ENCODE results near the gene C5AR1. TPM values are rescaled to one million over a fixed set of nuclear protein-coding genes. Genes with fewer than 3 reads are reported as not detected.
"Not testable (repeated sequence)": the region's sequence is repeated elsewhere in the genome, so short reads cannot be mapped to it uniquely, and the experiment has no call there.

The C5AR1 gene
- total RNA-seq, 2 donors from 2014 or later: 1.6 to 4.6 TPM

- Histone ChIP-seq H3K4me3 (no peak overlapping the region), H3K9me3 (no peaks in the 10 kb centered on the region), H3K27me3 (replicated peaks; ENCODE audit: insufficient read depth) (no peaks in the 10 kb centered on the region), H3K4me1 (replicated peaks) (no peaks in the 10 kb centered on the region), H3K36me3 (no peaks in the 10 kb centered on the region), H3K27ac (no peak overlapping the region)
- intact Hi-C loops (cut with DNase I): loop anchor here (10.0 kb wide), 2 partner anchors 129 to 409 kb away; no protein-coding TSS in a partner anchor
- peak; percentile 75 for DNase-seq (ENCODE audit: low spot score)
- WGBS: 28% methylated on average over 12 of the region's 12 CpGs
- TF ChIP-seq POLR2AphosphoS5 (IDR thresholded peaks at IDR 0.05) (peak; percentile 14), POLR2A (IDR thresholded peaks at IDR 0.05) (no peak)
- TF ChIP-seq, protein P1, sequence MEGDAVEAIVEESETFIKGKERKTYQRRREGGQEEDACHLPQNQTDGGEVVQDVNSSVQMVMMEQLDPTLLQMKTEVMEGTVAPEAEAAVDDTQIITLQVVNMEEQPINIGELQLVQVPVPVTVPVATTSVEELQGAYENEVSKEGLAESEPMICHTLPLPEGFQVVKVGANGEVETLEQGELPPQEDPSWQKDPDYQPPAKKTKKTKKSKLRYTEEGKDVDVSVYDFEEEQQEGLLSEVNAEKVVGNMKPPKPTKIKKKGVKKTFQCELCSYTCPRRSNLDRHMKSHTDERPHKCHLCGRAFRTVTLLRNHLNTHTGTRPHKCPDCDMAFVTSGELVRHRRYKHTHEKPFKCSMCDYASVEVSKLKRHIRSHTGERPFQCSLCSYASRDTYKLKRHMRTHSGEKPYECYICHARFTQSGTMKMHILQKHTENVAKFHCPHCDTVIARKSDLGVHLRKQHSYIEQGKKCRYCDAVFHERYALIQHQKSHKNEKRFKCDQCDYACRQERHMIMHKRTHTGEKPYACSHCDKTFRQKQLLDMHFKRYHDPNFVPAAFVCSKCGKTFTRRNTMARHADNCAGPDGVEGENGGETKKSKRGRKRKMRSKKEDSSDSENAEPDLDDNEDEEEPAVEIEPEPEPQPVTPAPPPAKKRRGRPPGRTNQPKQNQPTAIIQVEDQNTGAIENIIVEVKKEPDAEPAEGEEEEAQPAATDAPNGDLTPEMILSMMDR (IDR thresholded peaks at IDR 0.05): peak; percentile 23 to 81 (median 67)
Measured at GRCh38 chr19:47296036-47296435, 13.6 kb upstream of the C5AR1 start.

- DNase-seq (ENCODE audit: low spot score); H3K27me3 ChIP-seq (replicated peaks; ENCODE audit: insufficient read depth); intact Hi-C loops (cut with DNase I); H3K4me3 ChIP-seq; H3K27ac ChIP-seq; H3K9me3 ChIP-seq; H3K36me3 ChIP-seq; H3K4me1 ChIP-seq (replicated peaks): not testable (repeated sequence)
- 92% methylated on average over 14 of the region's 14 CpGs for WGBS
Measured at GRCh38 chr19:47300867-47301266, 8.8 kb upstream of the C5AR1 start.

- TF ChIP-seq POLR2A (IDR thresholded peaks at IDR 0.05) (no peak), POLR2AphosphoS5 (IDR thresholded peaks at IDR 0.05) (no peak)
- TF ChIP-seq, protein P1 (IDR thresholded peaks at IDR 0.05): no peak
- Histone ChIP-seq H3K9me3 (no peaks in the 10 kb centered on the region), H3K36me3 (no peaks in the 10 kb centered on the region), H3K4me3 (no peak overlapping the region), H3K4me1 (replicated peaks) (no peaks in the 10 kb centered on the region), H3K27me3 (replicated peaks; ENCODE audit: insufficient read depth) (no peaks in the 10 kb centered on the region), H3K27ac (no peak overlapping the region)
- WGBS: 93% methylated on average over 10 of the region's 10 CpGs
- intact Hi-C loops (cut with DNase I): no loop called here
- DNase-seq (ENCODE audit: low spot score): no peak
Measured at GRCh38 chr19:47302249-47302648, 7.4 kb upstream of the C5AR1 start.

DNA sequence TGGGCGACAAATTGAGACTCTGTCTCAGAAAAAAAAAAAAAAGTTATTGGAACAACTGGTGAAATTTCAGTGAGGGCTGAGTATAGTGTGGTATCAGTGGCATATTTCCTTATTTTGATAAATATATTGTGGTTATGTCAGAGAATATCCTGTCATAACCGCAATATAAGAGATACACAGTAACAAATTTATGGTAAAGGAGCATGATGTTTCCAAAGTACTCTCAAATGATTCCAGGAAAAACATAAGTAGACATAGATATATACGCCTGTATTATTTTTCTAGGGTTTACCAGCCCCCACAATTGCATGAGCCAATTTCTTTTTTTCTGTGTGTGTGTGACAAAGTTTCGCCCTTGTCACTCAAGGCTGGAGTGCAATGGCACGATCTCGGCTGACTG is 5.7 kb upstream of the C5AR1 start:
- intact Hi-C loops (cut with DNase I): no loop called here
- Histone ChIP-seq H3K36me3 (no peaks in the 10 kb centered on the region), H3K27ac (no peak overlapping the region), H3K4me1 (replicated peaks) (no peaks in the 10 kb centered on the region), H3K9me3 (no peaks in the 10 kb centered on the region), H3K4me3 (no peak overlapping the region), H3K27me3 (replicated peaks; ENCODE audit: insufficient read depth) (no peaks in the 10 kb centered on the region)
- no peak for TF ChIP-seq POLR2A (IDR thresholded peaks at IDR 0.05)
- no peak for TF ChIP-seq POLR2AphosphoS5 (IDR thresholded peaks at IDR 0.05)
- TF ChIP-seq, protein P1 (IDR thresholded peaks at IDR 0.05): no peak
- WGBS: 81% methylated on average over 6 of the region's 6 CpGs
- no peak for DNase-seq (ENCODE audit: low spot score)

- Histone ChIP-seq H3K36me3 (no peaks in the 10 kb centered on the region), H3K27ac (no peak overlapping the region), H3K27me3 (replicated peaks; ENCODE audit: insufficient read depth) (no peaks in the 10 kb centered on the region), H3K4me3 (no peak overlapping the region), H3K4me1 (replicated peaks) (no peaks in the 10 kb centered on the region), H3K9me3 (no peaks in the 10 kb centered on the region)
- intact Hi-C loops (cut with DNase I): no loop called here
- WGBS: 7% methylated on average over 14 of the region's 14 CpGs
- DNase-seq (ENCODE audit: low spot score): no peak
- TF ChIP-seq, protein P1 (IDR thresholded peaks at IDR 0.05): peak; percentile 56 to 77 (median 60)
- TF ChIP-seq POLR2A (IDR thresholded peaks at IDR 0.05): no peak
- peak; percentile 9 for TF ChIP-seq POLR2AphosphoS5 (IDR thresholded peaks at IDR 0.05)
Measured at GRCh38 chr19:47305309-47305751, 4.3 kb upstream of the C5AR1 start.

Data from prostate gland (tissue), 2 donors.